Measurements from ENCODE around the gene WWP2. TPM values are rescaled to one million over a fixed set of nuclear protein-coding genes. Genes with fewer than 3 reads are reported as not detected.

The WWP2 gene
- total RNA-seq, 1 donor from 2014 or later, result 40.7 TPM

DNA sequence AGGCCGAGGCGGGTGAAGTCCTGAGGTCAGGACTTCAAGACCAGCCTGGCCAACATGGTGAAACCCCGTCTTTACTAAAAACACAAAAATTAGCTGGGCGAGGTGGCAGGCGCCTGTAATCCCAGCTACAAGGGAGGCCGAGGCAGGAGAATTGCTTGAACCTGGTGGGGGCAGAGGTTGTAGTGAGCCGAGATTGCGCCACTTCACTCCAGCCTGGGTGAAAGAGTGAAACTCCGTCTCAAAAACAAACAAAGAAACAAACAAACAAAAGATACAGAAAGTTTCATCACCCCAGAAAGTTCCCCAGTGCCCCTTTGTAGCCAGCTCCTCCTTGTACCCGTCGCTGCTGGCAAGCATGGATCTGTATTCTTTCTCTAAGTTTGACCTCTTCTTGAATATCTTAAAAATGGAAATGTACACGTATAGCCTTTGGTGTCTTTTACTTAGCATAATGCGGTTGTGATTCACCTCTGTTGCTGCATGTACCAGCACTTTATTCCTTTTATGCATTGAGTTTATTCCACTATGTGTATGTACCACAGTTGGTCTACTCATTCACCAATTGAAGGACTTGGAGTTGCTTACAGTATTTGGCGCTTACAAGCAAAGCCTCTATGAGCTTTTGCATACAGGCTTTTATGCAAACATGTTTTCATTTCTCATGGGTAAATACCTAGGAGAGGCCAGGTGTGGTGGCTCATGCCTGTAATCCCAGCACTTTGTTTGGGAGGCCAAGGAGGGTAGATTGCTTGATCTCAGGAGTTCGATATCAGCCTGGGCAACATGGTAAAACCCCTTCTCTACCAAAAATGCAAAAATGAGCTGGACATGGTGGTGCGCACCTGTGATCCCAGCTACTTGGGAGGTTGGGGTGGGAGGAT, 101.5 kb downstream of the WWP2 start:
- no peak for DNase-seq (ENCODE audit: low read depth)
- no peaks in the 10 kb centered on the region for H3K36me3 ChIP-seq (ENCODE audit: control insufficient read depth, insufficient read depth, low read length)
- H3K27me3 ChIP-seq (ENCODE audit: control insufficient read depth, insufficient read depth, low read length), result no peaks in the 10 kb centered on the region
- no peak overlapping the region for H3K4me3 ChIP-seq (ENCODE audit: low read depth, low read length)
- TF ChIP-seq CTCF (IDR thresholded peaks at IDR 0.05; ENCODE audit: insufficient read depth, low read length, poor library complexity, severe bottlenecking), result no peak

GRCh38 chr16:69865701-69866100, 103.6 kb downstream of the WWP2 start:
- no peak for DNase-seq (ENCODE audit: low read depth)
- TF ChIP-seq CTCF (IDR thresholded peaks at IDR 0.05; ENCODE audit: insufficient read depth, low read length, poor library complexity, severe bottlenecking), result no peak

GRCh38 chr16:69867784-69868560, 105.8 kb downstream of the WWP2 start:
- Histone ChIP-seq H3K27me3 (ENCODE audit: control insufficient read depth, insufficient read depth, low read length) (no peaks in the 10 kb centered on the region), H3K4me3 (ENCODE audit: low read depth, low read length) (no peak overlapping the region), H3K36me3 (ENCODE audit: control insufficient read depth, insufficient read depth, low read length) (peaks cover 2% of the 10 kb centered on the region)
- TF ChIP-seq CTCF (IDR thresholded peaks at IDR 0.05; ENCODE audit: insufficient read depth, low read length, poor library complexity, severe bottlenecking), result no peak
- no peak for DNase-seq (ENCODE audit: low read depth)

More at GRCh38 chr16:69865701-69866100, 103.6 kb downstream of the WWP2 start:
- no peaks in the 10 kb centered on the region for H3K36me3 ChIP-seq (ENCODE audit: control insufficient read depth, insufficient read depth, low read length)
- H3K27me3 ChIP-seq (ENCODE audit: control insufficient read depth, insufficient read depth, low read length), result no peaks in the 10 kb centered on the region
- no peak overlapping the region for H3K4me3 ChIP-seq (ENCODE audit: low read depth, low read length)

DNA sequence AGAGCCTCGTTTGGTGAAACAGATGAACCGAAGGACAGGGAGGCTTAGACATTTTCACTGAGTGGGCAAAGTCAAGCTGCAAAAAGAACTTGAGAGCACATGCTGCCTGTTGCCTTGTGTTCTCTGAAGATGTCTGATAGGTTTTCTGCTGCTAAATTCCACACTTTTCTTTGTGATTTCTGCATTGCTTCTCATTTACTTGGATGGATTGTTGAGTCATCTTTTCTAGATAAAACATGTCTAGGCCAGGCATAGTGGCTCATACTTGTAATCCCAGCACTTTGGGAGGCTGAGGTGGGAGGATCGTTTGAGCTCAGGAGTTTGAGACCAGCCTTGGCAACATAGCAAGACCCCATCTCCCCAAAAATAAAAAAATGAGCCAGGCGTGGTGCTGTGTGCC, 108.6 kb downstream of the WWP2 start:
- no peaks in the 10 kb centered on the region for H3K27me3 ChIP-seq (ENCODE audit: control insufficient read depth, insufficient read depth, low read length)
- H3K4me3 ChIP-seq (ENCODE audit: low read depth, low read length), result no peak overlapping the region
- DNase-seq (ENCODE audit: low read depth), result no peak
- TF ChIP-seq CTCF (IDR thresholded peaks at IDR 0.05; ENCODE audit: insufficient read depth, low read length, poor library complexity, severe bottlenecking), result no peak
- H3K36me3 ChIP-seq (ENCODE audit: control insufficient read depth, insufficient read depth, low read length), result peaks cover 2% of the 10 kb centered on the region

GRCh38 chr16:69871708-69872107, 109.6 kb downstream of the WWP2 start:
- Histone ChIP-seq H3K36me3 (ENCODE audit: control insufficient read depth, insufficient read depth, low read length) (peaks cover 2% of the 10 kb centered on the region), H3K4me3 (ENCODE audit: low read depth, low read length) (no peak overlapping the region), H3K27me3 (ENCODE audit: control insufficient read depth, insufficient read depth, low read length) (no peaks in the 10 kb centered on the region)
- TF ChIP-seq CTCF (IDR thresholded peaks at IDR 0.05; ENCODE audit: insufficient read depth, low read length, poor library complexity, severe bottlenecking), result no peak
- DNase-seq (ENCODE audit: low read depth), result no peak

Measured in kidney epithelial cell (primary cell).